ENCODE data around the gene RTF1.

DNA sequence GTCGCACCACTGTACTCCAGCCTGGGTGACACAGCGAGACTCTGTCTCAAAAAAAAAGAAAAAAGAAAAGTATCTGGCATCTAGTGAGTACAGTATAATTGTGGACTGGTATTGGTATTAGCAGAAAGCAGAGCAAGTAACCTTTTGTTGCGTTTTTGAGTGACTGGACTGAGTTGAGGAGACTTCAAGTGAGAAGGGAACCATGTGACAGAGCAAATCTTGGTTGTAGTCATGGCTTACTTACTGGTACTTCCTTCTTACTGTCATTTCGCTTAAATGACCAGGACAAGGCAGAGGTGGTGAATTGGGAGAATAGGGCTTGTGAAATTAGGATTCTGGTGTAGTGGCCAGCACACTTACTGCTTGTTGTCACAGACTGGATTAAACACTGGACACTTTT, 20.6 kb downstream of the RTF1 start:
- TF ChIP-seq CTCF (IDR thresholded peaks at IDR 0.05) (no peak), POLR2AphosphoS5 (IDR thresholded peaks at IDR 0.05) (no peak)

Measured in breast epithelium (tissue), 3 donors.